Measurements from ENCODE around the gene SUN3.
A peak's percentile ranks its signal among the peaks of the same experiment; 100 is the strongest.
"Not testable (repeated sequence)": the region's sequence is repeated elsewhere in the genome, so short reads cannot be mapped to it uniquely, and the experiment has no call there.

The SUN3 gene

DNA sequence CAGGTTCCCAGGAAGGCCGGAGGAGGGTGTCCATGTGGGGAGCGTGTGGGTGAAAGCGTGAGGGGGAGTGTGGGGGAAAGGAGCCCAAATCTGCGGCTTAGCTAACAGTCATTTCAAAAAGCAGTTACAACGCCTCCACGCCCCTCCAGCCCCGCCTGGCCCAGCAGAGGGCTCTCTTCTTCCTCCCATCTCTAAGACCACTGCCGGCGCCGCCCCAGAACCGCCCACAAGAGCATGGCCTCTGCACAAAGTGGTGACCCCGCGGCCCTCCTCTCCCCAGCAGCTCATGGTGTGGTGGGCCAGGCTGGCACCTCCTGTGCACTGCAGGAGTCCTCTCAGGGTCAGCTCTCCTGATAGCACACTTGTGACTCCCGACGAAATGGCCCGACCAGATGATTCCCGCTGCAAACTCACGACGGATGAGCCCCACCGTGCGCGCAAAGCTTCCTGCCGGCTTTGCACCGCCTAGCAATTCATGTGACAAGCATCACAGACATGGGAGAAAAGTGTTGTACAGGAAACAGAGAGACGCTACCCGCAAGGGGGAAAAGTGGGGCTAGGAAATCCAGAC, 37.1 kb downstream of the SUN3 start:
- Histone ChIP-seq H3K36me3 (no peaks in the 10 kb centered on the region), H3K4me1 (no peaks in the 10 kb centered on the region), H3K9me3 (no peaks in the 10 kb centered on the region), H3K4me3 (ENCODE audit: low read depth, low read length) (no peak overlapping the region), H3K27me3 (no peaks in the 10 kb centered on the region)
- peak; percentile 76 for DNase-seq
- TF ChIP-seq, protein P1, sequence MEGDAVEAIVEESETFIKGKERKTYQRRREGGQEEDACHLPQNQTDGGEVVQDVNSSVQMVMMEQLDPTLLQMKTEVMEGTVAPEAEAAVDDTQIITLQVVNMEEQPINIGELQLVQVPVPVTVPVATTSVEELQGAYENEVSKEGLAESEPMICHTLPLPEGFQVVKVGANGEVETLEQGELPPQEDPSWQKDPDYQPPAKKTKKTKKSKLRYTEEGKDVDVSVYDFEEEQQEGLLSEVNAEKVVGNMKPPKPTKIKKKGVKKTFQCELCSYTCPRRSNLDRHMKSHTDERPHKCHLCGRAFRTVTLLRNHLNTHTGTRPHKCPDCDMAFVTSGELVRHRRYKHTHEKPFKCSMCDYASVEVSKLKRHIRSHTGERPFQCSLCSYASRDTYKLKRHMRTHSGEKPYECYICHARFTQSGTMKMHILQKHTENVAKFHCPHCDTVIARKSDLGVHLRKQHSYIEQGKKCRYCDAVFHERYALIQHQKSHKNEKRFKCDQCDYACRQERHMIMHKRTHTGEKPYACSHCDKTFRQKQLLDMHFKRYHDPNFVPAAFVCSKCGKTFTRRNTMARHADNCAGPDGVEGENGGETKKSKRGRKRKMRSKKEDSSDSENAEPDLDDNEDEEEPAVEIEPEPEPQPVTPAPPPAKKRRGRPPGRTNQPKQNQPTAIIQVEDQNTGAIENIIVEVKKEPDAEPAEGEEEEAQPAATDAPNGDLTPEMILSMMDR (IDR thresholded peaks at IDR 0.05; ENCODE audit: low read depth, low read length), result peak; percentile 62

DNA sequence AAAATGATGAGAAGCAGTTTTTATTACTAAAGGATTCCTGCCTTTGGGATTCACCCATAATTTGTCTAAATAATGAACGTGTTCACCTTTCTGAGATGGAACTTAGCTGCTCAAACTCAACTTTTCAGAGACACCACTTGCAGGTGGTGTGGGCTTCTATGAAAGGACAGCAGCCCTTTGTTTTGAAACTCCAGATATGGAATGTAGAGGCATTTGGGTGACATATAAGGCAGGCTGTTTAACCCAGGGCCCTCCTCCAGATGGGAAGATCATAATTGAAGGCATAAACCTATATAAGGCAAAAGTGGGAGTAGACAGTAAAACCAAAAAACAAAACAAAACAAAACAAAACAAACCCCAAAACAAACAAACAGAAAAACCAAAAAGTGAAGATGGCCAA, 37.6 kb downstream of the SUN3 start:
- TF ChIP-seq, protein P1 (IDR thresholded peaks at IDR 0.05; ENCODE audit: low read depth, low read length), result no peak
- Histone ChIP-seq H3K4me1 (no peaks in the 10 kb centered on the region), H3K27me3 (no peaks in the 10 kb centered on the region), H3K36me3 (no peaks in the 10 kb centered on the region), H3K9me3 (no peaks in the 10 kb centered on the region), H3K4me3 (ENCODE audit: low read depth, low read length) (no peak overlapping the region)
- DNase-seq, result no peak

DNA sequence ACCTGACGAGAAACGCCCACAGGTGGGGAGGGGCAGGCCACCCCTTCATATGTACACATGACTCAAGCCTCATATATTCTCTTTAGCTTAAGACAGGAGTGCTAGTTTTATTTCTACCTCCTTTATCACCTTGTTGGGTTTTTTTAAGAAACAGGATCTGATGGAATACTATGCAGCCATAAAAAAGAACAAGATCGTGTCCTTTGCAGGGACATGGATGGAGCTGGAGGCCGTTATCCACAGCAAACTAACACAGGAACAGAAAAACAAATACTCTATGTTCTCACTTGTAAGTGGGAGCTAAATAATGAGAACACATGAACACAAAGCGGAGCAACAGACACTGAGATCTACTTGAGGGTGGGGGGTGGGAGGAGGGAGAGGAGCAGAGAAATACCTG, 38.3 kb downstream of the SUN3 start:
- TF ChIP-seq, protein P1 (IDR thresholded peaks at IDR 0.05; ENCODE audit: low read depth, low read length), result no peak
- Histone ChIP-seq H3K27me3 (no peaks in the 10 kb centered on the region), H3K9me3 (no peaks in the 10 kb centered on the region), H3K4me3 (ENCODE audit: low read depth, low read length) (no peak overlapping the region), H3K36me3 (no peaks in the 10 kb centered on the region), H3K4me1 (no peaks in the 10 kb centered on the region)
- DNase-seq, result no peak

DNA sequence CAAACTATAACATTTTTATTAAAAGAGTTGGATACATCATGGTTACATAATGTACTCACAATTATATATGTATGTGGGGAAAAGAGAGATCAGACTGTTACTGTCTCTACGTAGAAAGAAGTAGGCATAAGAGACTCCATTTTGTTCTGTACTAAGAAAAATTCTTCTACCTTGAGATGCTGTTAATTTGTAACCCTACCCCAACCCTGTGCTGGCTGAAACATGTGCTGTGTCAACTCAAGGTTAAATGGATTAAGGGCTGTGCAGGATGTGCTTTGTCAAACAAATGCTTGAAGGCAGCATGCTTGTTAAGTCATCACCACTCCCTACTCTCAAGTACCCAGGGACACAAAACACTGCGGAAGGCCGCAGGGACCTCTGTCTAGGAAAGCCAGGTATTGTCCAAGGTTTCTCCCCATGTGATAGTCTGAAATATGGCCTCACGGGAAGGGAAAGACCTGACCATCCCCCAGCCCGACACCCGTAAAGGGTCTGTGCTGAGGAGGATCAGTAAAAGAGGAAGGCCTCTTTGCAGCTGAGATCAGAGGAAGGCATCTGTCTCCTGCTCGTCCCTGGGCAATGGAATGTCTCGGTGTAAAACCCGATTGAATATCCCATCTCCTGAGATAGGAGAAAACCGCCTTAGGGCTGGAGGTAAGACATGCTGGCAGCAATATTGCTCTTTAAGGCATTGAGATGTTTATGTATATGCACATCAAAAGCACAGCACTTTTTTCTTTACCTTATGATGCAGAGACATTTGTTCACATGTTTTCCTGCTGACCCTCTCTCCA, 39.1 kb downstream of the SUN3 start:
- not testable (repeated sequence) for H3K9me3 ChIP-seq; DNase-seq; H3K4me3 ChIP-seq (ENCODE audit: low read depth, low read length); H3K27me3 ChIP-seq; H3K36me3 ChIP-seq; H3K4me1 ChIP-seq

GRCh38 chr7:47988496-47989386, 40.2 kb downstream of the SUN3 start:
- H3K36me3 ChIP-seq, result no peaks in the 10 kb centered on the region
- H3K9me3 ChIP-seq, result no peaks in the 10 kb centered on the region
- no peak overlapping the region for H3K4me3 ChIP-seq (ENCODE audit: low read depth, low read length)
- DNase-seq, result no peak
- TF ChIP-seq, protein P1 (IDR thresholded peaks at IDR 0.05; ENCODE audit: low read depth, low read length), result peak; percentile 64
- no peaks in the 10 kb centered on the region for H3K4me1 ChIP-seq
- no peaks in the 10 kb centered on the region for H3K27me3 ChIP-seq

GRCh38 chr7:47982610-47983009, 46.3 kb downstream of the SUN3 start:
- Histone ChIP-seq H3K27me3 (no peaks in the 10 kb centered on the region), H3K36me3 (peaks cover 8% of the 10 kb centered on the region), H3K4me3 (ENCODE audit: low read depth, low read length) (no peak overlapping the region), H3K9me3 (no peaks in the 10 kb centered on the region), H3K4me1 (no peaks in the 10 kb centered on the region; the same call in 1 of the 2 replicates)
- DNase-seq, result no peak
- TF ChIP-seq, protein P1 (IDR thresholded peaks at IDR 0.05; ENCODE audit: low read depth, low read length), result no peak

DNA sequence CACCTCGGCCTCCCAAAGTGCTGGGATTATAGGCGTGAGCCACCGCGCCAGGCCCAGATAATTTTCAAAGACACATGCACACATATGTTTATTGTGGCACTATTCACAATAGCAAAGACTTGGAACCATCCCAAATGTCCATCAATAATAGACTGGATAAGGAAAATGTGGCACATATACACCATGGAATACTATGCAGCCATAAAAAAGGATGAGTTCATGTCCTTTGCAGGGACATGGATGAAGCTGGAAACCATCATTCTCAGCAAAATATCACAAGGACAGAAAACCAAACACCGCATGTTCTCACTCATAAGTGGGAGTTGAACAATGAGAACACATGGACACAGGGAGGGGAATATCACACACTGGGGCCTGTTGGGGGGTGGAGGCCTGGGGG, 48.3 kb downstream of the SUN3 start:
- not testable (repeated sequence) for H3K4me1 ChIP-seq; H3K27me3 ChIP-seq; H3K4me3 ChIP-seq (ENCODE audit: low read depth, low read length); H3K9me3 ChIP-seq; DNase-seq
- peaks cover 28% of the 10 kb centered on the region for H3K36me3 ChIP-seq
